GM12878 (cell line): Measurements from ENCODE around the gene ZNF423. TPM values are rescaled to one million over a fixed set of nuclear protein-coding genes. Genes with fewer than 3 reads are reported as not detected.

Experiments used
- TAF1 ChIP-seq: IDR thresholded peaks from 2 replicates; pipeline ENCODE4 v1.6.1; 2011; ENCODE audit warnings: mild to moderate bottlenecking, low read depth, low read length, borderline replicate concordance
- ZNF592 ChIP-seq: fragments of 450-650 bp; IDR thresholded peaks from 2 replicates; pipeline ENCODE4 v1.6.1; 2017; ENCODE audit warnings: mild to moderate bottlenecking, moderate library complexity
- polyA plus RNA-seq, 11 experiments: library from polyadenylated mRNA; depleted of rRNA in 4 of 11; unstranded in 6 of 11; stranded (reverse) in 5 of 11; fragments of >200 nt; fragmentation: Nextera tagmentation in 4 of 11; fragmentation: Illumina TruSeq in 1 of 11; extraction: Ambion mirVana in 4 of 11; extraction: Trizol in 1 of 11; gene quantifications; 1 replicate in 1 of 11; 2 replicates in 10 of 11; pipeline versions ENCODE4 v1.2.1 to v1.2.3, GENCODE V29; 2011 to 2016; ENCODE audit warnings: inconsistent platforms in 2 of 11, missing spikeins in 2 of 11, low read depth in 1 of 11
- total RNA-seq, 4 experiments: library from RNA; depleted of rRNA in 3 of 4; stranded (reverse); fragments of >200 nt in 3 of 4; fragmentation: Illumina TruSeq in 1 of 4; extraction: Trizol in 1 of 4; gene quantifications; 2 replicates each; pipeline versions ENCODE4 v1.2.1 to v1.2.3, GENCODE V29; 2013 to 2021
- TF ChIP-seq, protein P1 (sequence below): fragments of 450-650 bp; IDR thresholded peaks from 2 replicates; pipeline ENCODE4 v1.6.1; 2017; ENCODE audit warnings: mild to moderate bottlenecking, low read depth, inconsistent platforms; ENCODE audit not compliant: poor library complexity, severe bottlenecking
- TF ChIP-seq, protein P2 (sequence below): fragments of 150-350 bp; IDR thresholded peaks from 2 replicates; pipeline ENCODE4 v1.6.1; 2016; ENCODE audit warnings: low read depth, low read length

The ZNF423 gene
- total and polyA plus RNA-seq, 10 of the 15 experiments (the other 5 are each of a cell fraction or from before 2014, with no cell fraction given) = 0.03 to 0.64 (median 0.10) TPM

- TF ChIP-seq ZNF592 = no peak
- TF ChIP-seq, protein P1, sequence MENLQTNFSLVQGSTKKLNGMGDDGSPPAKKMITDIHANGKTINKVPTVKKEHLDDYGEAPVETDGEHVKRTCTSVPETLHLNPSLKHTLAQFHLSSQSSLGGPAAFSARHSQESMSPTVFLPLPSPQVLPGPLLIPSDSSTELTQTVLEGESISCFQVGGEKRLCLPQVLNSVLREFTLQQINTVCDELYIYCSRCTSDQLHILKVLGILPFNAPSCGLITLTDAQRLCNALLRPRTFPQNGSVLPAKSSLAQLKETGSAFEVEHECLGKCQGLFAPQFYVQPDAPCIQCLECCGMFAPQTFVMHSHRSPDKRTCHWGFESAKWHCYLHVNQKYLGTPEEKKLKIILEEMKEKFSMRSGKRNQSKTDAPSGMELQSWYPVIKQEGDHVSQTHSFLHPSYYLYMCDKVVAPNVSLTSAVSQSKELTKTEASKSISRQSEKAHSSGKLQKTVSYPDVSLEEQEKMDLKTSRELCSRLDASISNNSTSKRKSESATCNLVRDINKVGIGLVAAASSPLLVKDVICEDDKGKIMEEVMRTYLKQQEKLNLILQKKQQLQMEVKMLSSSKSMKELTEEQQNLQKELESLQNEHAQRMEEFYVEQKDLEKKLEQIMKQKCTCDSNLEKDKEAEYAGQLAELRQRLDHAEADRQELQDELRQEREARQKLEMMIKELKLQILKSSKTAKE = no peak
- TF ChIP-seq, protein P2, sequence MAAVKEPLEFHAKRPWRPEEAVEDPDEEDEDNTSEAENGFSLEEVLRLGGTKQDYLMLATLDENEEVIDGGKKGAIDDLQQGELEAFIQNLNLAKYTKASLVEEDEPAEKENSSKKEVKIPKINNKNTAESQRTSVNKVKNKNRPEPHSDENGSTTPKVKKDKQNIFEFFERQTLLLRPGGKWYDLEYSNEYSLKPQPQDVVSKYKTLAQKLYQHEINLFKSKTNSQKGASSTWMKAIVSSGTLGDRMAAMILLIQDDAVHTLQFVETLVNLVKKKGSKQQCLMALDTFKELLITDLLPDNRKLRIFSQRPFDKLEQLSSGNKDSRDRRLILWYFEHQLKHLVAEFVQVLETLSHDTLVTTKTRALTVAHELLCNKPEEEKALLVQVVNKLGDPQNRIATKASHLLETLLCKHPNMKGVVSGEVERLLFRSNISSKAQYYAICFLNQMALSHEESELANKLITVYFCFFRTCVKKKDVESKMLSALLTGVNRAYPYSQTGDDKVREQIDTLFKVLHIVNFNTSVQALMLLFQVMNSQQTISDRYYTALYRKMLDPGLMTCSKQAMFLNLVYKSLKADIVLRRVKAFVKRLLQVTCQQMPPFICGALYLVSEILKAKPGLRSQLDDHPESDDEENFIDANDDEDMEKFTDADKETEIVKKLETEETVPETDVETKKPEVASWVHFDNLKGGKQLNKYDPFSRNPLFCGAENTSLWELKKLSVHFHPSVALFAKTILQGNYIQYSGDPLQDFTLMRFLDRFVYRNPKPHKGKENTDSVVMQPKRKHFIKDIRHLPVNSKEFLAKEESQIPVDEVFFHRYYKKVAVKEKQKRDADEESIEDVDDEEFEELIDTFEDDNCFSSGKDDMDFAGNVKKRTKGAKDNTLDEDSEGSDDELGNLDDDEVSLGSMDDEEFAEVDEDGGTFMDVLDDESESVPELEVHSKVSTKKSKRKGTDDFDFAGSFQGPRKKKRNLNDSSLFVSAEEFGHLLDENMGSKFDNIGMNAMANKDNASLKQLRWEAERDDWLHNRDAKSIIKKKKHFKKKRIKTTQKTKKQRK = no peak
- TF ChIP-seq TAF1 = no peak
These were observed 46.4 kb downstream of the ZNF423 start (continued) for GRCh38 chr16:49809561-49809960.
